GM19240 (cell line): ENCODE measurements around the gene GPR37L1.
A peak's percentile ranks its signal among the peaks of the same experiment; 100 is the strongest.
"Not testable (repeated sequence)": the region's sequence is repeated elsewhere in the genome, so short reads cannot be mapped to it uniquely, and the experiment has no call there.

Experiments
- DNase-seq: peaks from one replicate; pipeline ENCODE4 v3.0.0; 2011; ENCODE audit warnings: low spot score; ENCODE audit not compliant: insufficient read length

GPR37L1 gene

DNA sequence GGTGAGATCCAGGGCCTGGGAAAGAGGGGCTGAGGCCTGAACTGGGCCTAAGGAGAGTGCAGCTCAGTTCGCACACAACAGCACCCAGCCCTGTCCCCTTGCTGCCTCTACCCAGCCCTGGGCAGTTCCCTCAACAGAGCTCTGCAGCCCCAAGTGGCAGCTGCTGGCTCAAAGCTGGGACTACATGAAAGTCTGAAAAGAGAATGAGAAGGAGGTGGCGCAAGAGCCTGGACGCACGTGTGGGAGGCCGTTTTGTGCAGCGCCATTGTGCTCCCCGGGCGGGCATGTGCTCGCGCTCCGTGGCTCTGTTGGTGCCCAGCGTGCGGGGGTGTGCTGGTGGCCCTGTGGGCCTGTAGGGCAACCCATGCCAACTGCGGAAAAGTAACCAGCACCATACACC is 10.3 kb downstream of the GPR37L1 start:
- DNase-seq: no peak

DNA sequence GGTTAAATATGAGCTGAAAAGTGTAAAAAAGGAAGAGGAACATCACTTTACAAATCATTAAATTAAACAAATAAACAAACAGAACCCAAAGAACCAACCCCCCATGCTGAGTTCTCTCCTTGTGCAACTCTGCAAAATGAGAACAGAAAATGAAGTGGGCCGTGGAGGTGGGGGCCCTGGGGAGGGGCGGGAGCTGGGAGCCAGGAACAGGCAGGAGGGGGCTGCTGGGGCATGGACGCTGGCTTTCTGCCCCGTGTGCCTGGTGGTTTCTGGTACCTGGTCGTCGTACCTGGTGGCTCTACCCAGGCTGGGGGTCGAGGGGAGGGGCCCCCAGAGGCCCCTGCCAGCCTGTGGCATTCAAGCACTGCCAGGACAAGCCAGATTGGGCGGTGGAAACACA is 10.8 kb downstream of the GPR37L1 start:
- no peak for DNase-seq

DNA sequence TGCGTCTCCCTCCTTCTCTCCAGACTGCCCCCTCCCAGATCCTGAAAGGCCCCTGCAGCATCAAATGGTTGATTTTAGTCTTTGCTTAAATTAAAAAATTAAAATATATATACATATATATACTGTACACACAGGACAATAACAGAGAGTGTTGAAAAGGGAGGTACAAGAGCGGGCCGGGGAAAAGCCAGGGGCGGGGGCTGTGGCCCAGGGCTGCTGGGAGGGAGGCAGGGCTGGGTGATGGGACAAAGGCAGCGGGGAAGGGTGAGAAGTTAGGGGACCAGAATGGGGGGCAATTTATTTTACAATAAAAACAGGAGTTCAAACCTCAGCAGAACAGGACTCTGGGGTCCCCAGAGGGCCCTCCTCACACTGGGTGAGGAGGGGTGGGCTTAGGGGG is 11.3 kb downstream of the GPR37L1 start:
- DNase-seq: no peak

DNA sequence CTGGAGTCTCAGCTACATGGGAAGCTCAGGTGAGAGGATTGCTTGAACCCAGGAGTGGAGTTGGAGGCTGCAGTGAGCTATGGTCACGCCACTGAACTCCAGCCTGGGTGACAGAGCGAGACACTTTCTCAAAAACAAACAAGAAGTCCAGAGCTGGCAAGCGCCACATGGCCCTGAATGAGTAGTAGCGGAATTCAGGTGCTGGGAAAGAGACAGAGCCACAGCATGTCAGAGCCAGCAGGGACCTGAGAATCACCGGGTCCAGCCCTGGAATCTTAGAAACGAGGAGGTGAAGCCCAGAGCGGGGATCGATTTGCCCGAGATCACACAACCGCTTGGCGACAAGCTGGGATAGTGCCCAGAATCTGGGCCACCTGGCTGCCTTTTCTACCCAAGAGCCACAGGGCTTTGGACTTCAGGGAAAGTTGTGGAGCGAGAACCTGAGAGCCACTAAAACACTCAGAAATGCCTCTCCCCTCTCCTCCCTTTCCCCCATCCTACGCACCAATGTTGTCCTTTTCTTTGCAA is 12.0 kb downstream of the GPR37L1 start:
- no peak for DNase-seq

DNA sequence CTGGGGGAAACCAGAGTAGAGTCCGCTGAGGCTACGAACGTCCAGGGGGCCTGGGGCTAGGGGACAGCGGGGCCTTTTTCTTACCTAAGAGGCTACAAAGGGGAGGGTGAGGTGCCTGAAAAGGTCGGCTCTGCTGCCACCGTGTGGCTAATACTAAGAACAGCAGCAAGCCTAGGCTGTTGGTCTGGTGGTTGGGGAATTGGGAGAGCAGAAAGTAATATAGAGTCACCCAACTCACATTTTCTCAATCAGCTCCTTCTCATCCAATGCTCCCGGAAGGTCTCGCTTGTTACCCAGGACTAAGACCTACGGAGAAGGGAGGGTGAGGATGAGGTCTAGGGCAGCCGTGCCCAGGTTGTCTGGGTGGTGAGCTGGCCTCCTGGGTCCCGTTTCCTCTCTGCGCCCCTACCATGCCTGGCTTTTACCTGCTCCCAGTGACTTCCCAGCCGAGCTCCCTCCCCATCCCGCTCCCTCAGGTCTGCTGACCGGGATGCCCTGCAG is 12.6 kb downstream of the GPR37L1 start:
- DNase-seq: peak; percentile 94

DNA sequence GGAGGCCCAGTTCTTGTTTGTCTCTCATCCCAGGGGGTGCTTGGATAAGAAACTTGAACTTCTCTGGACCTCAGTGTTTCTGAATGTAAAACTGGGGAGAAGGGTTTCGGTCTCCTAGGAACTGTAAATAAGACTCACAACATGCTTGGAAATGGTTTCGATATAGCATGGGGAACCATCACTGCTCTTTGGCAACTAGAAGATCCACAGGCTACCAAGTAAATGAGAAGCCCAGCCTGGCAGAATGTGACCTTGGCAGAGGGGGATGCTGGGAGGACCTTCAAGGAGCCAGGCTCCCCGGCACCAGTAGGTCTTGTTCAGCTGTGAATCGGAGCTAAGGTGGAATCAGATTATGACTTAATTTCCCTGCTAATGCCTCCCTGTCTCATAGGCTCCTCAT is 18.1 kb downstream of the GPR37L1 start:
- DNase-seq: no peak

DNA sequence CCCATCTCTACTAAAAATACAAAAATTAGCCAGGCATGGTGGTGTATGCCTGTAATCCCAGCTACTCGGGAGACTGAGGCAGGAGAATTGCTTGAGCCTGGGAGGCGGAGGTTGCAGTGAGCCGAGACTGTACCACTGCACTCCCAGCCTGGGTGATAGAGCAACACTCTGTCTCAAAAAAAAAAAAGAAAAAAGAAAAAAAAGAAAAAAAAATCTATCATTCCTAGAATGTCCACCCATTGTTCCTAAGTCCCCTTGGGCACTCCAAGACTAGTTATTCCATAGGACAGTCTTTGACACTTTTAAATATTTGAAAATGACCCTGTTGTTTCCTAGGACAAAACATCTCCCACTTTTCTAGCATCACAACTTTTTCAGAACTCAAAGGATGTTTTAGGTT is 18.8 kb downstream of the GPR37L1 start:
- DNase-seq: not testable (repeated sequence)

DNA sequence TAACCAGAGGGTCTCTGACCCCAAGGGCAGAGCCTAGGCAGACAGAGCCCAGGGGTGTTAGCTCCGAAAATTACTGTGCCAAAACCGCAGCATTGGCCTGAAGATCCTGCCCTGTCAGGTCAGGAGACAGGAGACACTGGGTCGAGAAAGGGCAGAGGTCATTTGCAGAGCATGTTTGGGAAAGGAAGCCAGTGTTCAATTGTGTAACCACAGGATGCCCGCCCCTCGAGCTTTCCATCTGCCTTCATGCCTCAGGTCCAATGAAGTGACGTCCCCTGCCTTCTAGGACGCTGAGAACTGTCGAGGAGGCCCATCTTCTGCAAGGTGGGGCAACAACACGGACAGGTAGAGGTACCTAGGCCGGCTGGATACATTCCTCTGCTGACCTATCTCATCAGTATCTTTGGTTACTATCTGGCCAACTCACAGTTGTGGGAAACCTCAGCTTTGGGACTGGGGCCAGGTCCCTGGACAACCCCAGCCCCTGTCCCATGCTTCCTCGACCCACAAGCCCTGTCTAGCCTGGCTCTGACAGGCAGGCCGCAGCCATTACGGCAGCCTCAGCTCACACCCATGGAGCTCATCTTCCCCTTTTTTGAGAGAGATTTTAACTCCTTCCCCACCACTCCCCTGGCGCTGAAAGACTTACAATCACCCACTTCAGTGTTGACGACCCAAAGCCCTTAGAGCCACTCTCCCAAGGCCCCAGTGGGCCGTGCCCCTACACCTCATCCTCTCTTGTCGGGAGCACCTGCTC is 20.5 kb downstream of the GPR37L1 start:
- DNase-seq: no peak

DNA sequence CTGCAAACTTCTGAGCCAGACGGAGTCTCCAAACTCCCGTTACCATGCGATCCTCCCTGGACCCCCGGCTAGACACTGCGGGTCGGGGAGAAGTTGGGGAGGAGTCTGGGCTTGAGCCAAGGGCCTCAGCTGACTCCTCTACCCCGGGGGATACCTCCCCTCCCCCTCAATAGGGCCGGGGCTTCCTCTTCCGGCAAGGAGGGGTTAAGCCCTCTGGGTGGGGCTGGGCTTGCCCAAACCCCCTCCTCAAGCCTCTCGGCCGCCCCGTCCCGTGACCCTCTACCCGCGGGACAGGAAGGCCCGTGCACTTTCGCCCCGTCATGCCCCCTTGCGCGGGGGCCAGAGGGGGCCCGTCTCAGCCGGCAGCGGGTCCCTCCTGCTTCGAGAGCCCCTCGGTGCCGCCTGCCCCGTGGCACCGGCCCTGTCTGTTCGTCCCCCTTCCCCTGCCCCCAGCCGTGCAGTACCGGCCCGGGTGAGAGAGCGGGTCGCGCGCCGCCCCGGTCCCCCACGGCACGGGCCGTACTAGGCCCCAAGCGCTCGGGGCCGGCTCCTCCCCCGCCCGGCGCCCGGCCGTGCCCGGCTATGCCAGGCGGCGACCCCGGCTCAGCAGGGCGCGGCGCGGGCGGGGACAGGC is 21.2 kb downstream of the GPR37L1 start:
- DNase-seq: no peak

DNA sequence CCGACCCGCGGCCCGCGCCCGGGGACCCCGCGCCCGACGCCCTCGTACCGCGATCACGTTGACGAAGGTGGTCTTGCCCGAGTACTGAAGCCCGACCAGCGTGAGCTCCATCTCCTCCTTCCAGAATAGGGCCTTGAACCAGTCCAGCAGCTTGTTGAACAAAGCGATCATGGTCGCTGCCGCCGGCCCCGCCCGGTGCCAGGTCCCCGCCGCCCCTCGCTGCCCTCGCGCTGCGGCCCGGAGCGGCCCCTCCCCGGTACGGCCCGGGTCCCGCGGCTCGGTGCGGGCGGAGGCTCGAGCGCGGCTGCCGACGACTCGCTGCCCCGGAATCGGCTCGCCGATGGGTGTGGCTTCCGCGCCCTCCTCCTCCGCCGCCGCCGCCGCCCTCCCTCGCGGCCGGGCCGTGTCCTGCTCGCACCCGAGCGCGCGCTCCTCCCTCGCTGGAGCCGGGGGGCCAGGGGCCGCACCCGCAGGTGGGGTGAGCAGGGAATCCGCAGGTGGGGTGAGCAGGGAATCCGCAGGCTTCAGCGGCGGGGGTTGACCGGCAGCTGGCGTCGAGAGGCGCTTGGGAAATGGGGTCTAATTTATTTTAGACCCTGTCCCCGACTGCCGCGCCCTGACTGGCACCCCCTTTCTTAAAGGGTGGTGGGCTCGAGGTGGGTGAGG is 21.8 kb downstream of the GPR37L1 start, which contains the start of gene ARL8A:
TSS of gene ARL8A (minus strand) at position 336 of the 666 bp plus-strand sequence. CDS start at position 171, 165 bp downstream.
- peak; percentile 71 for DNase-seq

DNA sequence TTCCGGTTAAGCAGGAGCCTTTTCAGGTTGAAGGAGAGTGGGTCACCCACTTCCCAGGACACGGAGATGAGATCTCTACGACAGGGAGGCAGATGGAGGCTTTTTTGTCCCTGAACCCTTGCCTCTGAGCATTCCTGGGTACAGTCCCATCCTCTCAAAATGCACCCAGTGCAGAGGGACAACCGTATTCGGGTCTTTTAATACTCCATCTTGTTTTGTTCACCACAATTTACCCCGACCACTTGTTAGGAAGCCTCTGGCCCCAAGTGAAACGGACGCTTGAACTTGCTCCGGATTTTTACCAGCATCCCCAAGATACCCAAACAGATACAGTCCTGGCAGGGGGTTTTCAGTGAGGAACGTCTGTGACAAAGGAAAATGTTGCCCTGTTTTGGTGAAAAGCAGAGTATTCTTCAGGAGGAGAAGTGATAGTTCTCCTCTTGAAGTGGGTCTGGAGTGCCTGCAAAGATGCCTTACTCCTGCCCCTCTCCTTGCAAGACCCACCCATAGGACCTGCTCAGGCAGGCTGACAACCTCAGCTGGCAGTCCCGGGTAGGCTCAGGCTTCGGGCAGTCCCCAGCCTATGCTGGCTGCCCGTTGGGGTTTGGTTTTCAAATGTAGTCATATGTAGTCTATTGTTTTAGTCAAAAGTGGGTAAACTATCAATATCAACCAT is 22.5 kb downstream of the GPR37L1 start:
- DNase-seq: no peak

DNA sequence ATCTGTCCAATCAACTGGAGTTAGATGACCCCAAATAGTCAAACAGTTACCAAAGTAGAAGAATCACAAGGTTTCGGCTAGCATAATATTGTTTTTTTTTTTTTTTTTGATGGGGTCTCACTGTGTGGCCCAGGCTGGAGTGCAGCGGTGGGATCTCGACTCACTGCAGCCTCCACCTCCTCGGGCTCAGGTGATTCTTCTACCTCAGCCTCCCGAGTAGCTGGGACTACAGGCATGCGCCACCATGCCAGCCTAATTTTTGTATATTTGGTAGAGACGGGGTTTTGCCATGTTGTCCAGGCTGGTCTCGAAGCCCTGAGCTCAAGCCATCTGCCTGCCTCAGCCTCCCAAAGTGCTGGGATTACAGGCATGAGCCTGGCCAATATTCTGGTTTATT is 23.0 kb downstream of the GPR37L1 start:
- DNase-seq: not testable (repeated sequence)

DNA sequence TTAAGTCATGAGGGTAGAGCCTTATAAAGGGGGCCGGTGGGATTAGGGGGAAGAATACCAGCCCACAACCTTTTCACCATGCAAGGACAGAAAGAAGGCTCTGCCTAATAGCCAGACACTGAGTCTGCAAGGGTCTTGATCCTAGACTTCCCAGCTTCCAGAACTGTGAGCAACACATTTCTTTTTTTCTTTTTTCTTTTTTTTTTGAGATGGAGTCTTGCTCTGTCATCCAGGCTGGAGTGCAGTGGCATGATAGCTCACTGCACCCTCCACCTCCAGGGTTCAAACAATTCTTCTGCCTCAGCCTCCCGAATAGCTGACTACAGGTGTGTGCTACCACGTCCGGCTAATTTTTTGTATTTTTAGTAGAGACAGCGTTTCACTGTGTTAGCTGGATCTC is 23.6 kb downstream of the GPR37L1 start:
- DNase-seq: no peak

DNA sequence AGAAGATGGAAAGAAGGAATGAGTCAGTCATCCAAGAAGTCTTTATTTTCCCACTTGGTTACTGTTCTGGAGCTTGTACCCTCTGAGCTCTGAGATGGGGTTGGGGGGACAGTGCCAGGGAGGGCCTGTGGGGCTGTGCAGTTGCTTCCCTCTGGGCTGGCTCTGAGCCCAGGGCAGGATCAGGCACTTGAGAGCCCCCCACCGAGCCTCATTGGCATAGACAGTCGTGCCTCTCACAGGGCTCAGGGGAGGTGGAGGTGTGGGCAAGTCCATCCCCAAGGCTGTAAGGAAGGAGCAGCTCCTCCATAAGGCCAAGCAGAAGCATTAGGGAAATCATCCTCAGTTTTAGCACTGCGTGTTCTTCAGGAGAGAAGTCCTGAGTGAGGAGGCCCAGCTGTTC is 24.3 kb downstream of the GPR37L1 start:
- DNase-seq: no peak

DNA sequence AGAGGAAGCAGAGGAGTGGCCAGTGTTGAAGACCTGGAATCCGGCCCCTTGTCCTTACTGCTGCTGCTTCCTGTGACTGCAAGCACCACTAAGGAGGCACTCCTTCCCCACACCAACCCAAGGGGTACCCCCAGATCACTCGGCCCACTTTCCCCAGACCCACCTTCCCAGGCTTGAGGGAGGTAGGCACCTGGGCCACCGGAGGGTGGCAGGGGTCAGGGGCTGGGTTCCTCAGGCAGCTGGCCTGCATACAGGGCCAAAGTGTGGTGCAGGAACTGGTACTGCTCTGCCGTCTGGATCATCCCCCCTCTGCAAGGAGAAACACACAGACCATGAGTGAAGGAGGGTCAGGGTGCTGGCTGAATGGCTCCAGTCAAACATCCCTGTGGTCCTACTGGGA is 25.7 kb downstream of the GPR37L1 start:
- no peak for DNase-seq

DNA sequence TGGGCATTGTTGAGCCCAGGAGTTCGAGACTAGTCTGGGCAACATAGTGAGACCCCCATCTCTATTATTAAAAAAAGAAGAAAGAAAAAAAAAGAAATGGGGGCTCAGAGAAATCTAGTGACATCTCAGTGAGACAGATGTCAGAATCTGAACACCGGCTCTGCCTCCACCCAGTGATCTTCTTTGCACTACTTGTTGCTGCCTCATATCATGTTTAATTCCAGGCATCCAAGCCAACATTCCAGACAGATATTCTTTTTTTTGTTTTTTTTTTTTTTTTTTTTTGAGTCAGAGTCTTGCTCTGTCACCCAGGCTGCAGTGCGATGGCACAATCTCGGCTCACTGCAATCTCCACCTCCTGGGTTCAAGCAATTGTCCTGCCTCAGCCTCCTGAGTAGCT is 26.8 kb downstream of the GPR37L1 start:
- no peak for DNase-seq

DNA sequence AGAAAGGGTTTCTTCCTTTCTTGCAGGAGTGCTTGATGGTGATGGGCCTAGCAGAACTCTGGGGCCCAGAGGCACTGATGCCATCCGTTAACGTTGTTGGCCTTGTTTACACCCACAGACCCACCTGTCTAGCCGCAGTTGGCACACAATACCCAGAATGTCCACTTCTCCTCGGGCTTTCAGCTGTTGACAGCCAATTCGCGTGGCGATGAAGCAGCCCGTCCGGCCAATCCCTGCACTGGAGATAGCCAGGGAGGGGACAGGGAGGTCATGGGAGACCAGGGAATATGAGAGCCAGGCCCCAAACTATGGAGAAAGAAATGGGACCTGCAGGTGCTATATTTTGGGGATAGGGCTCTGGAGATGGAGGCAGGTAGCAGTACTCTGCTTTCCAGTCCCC is 27.5 kb downstream of the GPR37L1 start:
- DNase-seq: no peak

DNA sequence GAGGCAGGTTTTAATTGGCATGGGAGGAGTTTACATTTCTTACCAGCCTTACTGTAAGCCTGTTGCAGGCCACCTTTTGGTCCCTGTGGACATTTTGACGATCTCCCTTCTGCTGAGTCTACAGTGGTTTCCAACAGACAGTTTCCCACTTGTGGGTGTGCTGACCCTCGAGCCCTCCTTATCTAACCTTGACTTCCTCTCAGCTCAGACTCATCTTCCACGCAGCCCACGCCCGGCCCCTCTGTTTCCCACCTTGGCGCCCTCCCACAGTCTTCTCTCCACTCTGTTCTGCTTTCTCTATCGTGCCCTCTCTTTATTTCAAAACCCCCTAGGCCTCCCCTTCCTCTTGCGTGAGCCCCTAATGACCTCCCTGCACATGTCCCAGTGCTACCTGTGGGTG is 27.9 kb downstream of the GPR37L1 start:
- DNase-seq: no peak

DNA sequence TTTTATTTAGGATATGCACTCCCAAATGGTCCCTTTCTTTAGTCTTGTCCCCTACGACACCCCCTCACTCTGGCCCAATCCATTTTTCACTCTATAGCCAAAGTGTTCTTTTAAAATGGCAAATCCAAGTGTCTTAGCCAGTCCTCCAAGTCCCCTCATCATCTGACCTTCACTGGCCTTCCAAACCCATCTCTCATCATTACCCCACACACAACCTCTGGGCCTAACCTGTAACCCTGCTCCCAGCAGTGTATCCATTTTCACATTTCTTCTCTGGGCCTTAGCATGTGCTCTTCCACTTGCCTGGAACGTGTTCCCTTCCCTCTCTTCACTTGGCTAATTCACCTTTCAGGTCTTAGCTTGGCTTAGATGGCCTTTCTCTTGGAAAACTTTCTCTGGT is 28.3 kb downstream of the GPR37L1 start:
- DNase-seq: no peak

DNA sequence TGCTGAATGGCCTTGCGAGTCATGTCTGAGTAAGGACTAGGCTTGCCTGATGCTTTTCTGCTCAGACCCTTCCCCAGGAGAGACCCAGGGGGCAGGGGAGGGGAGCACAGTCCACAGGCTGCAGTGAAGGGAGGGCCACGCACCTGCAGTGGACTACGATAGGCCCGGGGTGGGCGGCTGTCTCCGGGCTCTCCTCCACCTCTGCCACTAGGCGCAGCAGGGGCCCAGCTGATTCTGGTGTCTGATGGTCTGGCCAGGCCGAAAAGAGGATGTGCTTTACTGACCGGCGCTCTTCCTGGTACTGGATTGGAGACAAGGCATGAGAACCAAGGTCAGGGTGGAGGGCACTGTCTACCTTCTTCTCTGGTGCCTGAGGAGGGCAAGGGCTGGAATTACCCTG is 29.7 kb downstream of the GPR37L1 start:
- no peak for DNase-seq

DNA sequence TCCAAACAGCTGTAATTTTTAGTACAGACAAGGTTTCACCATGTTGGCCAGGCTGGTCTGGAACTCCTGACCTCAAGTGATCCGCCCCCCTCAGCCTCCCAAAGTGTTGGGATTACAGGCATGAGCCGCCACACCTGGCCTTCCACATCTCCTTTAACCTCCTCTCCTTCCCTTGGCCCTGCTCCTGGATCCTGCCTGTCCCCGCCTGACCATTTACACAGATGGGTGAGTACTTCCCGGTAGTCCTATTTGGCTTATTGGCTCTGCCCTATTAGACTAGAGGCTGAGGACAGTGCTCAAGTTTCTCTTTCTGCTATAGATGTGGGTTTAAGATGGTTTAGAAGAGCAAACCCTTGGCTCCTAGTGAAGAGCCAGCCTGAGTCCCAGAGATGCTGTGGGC is 30.6 kb downstream of the GPR37L1 start:
- DNase-seq: no peak
